ENCODE results near the gene HDHD3. TPM values are rescaled to one million over a fixed set of nuclear protein-coding genes. Genes with fewer than 3 reads are reported as not detected.

Gene HDHD3
- total RNA-seq, 1 donor from 2014 or later = 7.2 TPM

DNA sequence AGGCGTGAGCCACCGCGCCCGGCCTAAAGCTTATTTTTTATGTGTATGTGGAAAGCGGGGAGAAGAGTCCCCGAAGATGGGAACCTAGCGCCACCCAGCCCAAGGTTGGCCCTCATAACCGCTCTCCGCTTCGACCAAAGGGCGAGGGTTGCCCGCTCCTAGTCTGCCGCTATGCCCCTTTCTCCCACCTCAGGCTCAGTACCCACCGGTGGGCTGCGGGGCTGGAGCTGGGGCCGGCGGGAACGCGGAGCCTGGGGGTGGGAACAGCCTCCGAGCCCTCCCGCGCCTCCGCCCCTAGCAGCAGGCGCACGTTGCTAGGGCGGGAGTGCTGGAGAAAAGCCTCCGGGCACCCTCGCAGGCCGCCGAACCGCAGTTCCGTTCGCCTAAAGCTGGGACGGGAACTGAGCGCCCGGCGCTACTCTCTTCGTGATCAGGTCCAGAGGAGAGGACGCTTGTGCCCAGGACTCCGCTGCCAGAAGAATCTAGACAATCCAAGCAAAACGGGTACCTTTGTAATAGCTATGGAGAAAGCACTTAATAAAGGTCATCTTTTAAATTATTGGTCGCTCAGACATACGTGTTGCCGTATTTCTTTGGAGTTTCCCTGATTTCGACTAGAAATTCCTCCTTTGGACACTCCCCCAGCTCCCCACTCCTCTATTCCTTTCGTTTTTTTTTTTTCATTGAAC, 36.6 kb downstream of the HDHD3 start, which contains the start of gene WDR31:
TSS of gene WDR31 (minus strand) at position 265 of the 689 bp plus-strand sequence. CDS start 8,253 bp downstream, outside the sequence.
- DNase-seq = peak; percentile 90
- Mint-ChIP-seq H3K4me3 (ENCODE audit: unreplicated experiment) (peak within 1 kb of the TSS; percentile 93), H3K36me3 (ENCODE audit: unreplicated experiment) (no peaks in the 10 kb centered on the region), H3K9me3 (ENCODE audit: unreplicated experiment) (peaks cover 2% of the 10 kb centered on the region), H3K27ac (ENCODE audit: unreplicated experiment) (peak within 1 kb of the TSS; percentile 67), H3K4me1 (ENCODE audit: low read depth, unreplicated experiment) (no peaks in the 10 kb centered on the region), H3K27me3 (ENCODE audit: unreplicated experiment) (peaks cover 4% of the 10 kb centered on the region)
- TF ChIP-seq, protein P1, sequence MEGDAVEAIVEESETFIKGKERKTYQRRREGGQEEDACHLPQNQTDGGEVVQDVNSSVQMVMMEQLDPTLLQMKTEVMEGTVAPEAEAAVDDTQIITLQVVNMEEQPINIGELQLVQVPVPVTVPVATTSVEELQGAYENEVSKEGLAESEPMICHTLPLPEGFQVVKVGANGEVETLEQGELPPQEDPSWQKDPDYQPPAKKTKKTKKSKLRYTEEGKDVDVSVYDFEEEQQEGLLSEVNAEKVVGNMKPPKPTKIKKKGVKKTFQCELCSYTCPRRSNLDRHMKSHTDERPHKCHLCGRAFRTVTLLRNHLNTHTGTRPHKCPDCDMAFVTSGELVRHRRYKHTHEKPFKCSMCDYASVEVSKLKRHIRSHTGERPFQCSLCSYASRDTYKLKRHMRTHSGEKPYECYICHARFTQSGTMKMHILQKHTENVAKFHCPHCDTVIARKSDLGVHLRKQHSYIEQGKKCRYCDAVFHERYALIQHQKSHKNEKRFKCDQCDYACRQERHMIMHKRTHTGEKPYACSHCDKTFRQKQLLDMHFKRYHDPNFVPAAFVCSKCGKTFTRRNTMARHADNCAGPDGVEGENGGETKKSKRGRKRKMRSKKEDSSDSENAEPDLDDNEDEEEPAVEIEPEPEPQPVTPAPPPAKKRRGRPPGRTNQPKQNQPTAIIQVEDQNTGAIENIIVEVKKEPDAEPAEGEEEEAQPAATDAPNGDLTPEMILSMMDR (IDR thresholded peaks at IDR 0.05; ENCODE audit: partially characterized antibody, unreplicated experiment) = no peak

DNA sequence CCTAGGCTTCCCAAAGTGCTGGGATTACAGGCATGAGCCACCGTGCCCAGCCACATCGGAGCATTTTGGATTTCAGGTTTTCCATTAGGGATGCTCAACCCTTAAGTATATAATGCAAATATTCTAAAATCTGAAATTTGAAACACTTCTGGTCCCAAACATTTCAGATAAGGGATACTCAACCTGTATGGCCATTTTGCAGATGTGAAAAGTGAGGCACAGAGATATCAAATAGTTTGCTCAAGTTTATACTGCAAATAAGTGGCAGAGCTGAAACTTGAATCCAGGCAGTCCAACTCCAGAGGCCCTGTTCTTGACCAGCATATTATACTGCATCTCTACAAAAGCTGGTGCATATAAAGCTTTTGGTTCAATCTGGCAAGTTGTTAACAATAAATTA, 39.1 kb downstream of the HDHD3 start:
- Mint-ChIP-seq H3K4me1 (ENCODE audit: low read depth, unreplicated experiment) (no peaks in the 10 kb centered on the region), H3K4me3 (ENCODE audit: unreplicated experiment) (no peak overlapping the region), H3K27me3 (ENCODE audit: unreplicated experiment) (peaks cover 5% of the 10 kb centered on the region), H3K27ac (ENCODE audit: unreplicated experiment) (no peak overlapping the region), H3K9me3 (ENCODE audit: unreplicated experiment) (no peaks in the 10 kb centered on the region), H3K36me3 (ENCODE audit: unreplicated experiment) (no peaks in the 10 kb centered on the region)
- TF ChIP-seq, protein P1 (IDR thresholded peaks at IDR 0.05; ENCODE audit: partially characterized antibody, unreplicated experiment) = no peak
- no peak for DNase-seq

DNA sequence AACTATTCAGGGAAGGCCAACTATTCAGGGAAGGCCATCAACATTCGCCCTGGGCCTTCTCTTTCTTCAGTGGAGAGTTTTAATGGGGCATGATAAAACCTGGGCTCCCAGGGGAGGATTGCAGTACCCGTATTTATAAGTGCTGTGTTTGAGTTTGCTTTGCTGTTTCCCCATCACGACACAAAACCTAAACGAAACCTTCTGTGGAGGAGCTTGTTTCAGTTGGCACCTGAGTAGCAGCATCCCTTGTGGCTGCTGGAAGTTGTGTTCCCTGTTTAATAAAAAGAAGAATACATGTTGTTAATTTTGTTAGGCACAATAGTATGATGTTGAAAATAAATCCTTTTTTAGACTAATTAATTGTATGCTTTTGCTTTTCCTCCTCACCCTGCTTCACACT, 45.0 kb downstream of the HDHD3 start:
- DNase-seq = no peak
- Mint-ChIP-seq H3K27ac (ENCODE audit: unreplicated experiment) (no peak overlapping the region), H3K4me3 (ENCODE audit: unreplicated experiment) (no peak overlapping the region), H3K36me3 (ENCODE audit: unreplicated experiment) (no peaks in the 10 kb centered on the region), H3K4me1 (ENCODE audit: low read depth, unreplicated experiment) (no peaks in the 10 kb centered on the region), H3K27me3 (ENCODE audit: unreplicated experiment) (peaks cover 2% of the 10 kb centered on the region), H3K9me3 (ENCODE audit: unreplicated experiment) (no peaks in the 10 kb centered on the region)
- TF ChIP-seq, protein P1 (IDR thresholded peaks at IDR 0.05; ENCODE audit: partially characterized antibody, unreplicated experiment) = no peak

DNA sequence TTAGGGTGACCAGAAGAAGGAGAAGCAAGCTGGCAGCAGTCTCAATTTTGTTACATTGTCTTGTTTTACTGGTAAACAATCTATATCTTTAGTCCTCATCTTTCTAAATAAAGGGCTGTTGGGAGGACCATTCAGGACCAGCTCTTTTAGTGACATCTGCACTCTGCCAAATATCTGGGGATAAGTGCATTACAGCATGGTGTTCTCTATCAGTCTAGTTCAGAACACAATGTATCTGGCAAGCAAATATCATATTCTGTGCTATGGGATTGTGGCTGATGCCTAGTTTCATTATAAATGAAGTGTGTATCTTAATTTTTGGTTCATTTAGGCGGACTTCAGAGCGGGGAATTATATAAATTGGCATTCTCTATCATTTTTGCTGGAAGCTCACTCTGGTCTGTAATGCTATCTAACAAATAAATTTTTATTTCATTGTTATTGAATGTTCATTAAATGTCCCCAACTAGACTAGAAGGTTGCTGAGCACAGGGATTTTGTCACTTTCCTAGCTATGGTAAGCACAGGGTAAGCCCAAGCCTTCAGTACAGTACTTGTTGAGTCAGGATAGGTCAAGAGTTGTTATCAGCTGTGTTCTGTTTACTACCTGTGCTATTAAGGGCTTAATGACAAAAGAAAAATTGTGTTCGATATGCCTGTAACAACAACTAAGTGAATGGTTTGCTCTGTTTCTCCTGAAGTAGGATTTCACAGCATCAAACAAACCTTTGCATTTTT, 48.6 kb downstream of the HDHD3 start:
- H3K4me3 Mint-ChIP-seq (ENCODE audit: unreplicated experiment) = no peak overlapping the region
- TF ChIP-seq, protein P1 (IDR thresholded peaks at IDR 0.05; ENCODE audit: partially characterized antibody, unreplicated experiment) = no peak
- H3K27me3 Mint-ChIP-seq (ENCODE audit: unreplicated experiment) = peaks cover 2% of the 10 kb centered on the region
- no peak for DNase-seq
- no peak overlapping the region for H3K27ac Mint-ChIP-seq (ENCODE audit: unreplicated experiment)
- H3K9me3 Mint-ChIP-seq (ENCODE audit: unreplicated experiment) = no peaks in the 10 kb centered on the region
- no peaks in the 10 kb centered on the region for H3K4me1 Mint-ChIP-seq (ENCODE audit: low read depth, unreplicated experiment)
- H3K36me3 Mint-ChIP-seq (ENCODE audit: unreplicated experiment) = no peaks in the 10 kb centered on the region

DNA sequence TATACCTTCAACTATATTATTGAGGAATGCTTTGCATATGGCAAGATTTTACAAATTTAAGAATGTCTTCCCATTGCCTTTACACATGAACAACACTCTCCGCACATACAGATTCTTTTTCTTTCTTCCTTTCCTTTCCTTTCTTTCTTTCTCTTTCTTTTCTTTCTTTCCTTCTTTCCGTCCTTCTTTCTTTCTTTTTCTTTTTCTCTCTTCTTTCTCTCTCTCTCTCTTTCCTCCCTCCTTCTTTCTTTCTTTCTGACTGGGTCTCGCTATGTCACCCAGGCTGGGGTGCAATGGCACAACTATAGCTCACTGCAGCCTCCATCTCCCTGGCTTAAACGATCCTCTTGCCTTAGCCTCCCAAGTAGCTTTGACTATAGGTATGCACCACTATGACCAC, 50.6 kb downstream of the HDHD3 start:
- no peak for DNase-seq
- Mint-ChIP-seq H3K36me3 (ENCODE audit: unreplicated experiment) (no peaks in the 10 kb centered on the region), H3K4me3 (ENCODE audit: unreplicated experiment) (no peak overlapping the region), H3K27ac (ENCODE audit: unreplicated experiment) (no peak overlapping the region), H3K27me3 (ENCODE audit: unreplicated experiment) (peaks cover 1% of the 10 kb centered on the region), H3K9me3 (ENCODE audit: unreplicated experiment) (no peaks in the 10 kb centered on the region), H3K4me1 (ENCODE audit: low read depth, unreplicated experiment) (no peaks in the 10 kb centered on the region)
- TF ChIP-seq, protein P1 (IDR thresholded peaks at IDR 0.05; ENCODE audit: partially characterized antibody, unreplicated experiment) = no peak
